GM21619 (cell line): ENCODE data around the gene TFEB.

Experiments
- ATAC-seq: cut with Tn5 transposase; IDR thresholded peaks from one replicate; pipeline ENCODE4 v1.9.1; 2021; ENCODE audit not compliant: unreplicated experiment

Gene TFEB

GRCh38 chr6:41677124-41677921, 58.1 kb downstream of the TFEB start:
- ATAC-seq: no peak

GRCh38 chr6:41676431-41676830, 59.0 kb downstream of the TFEB start:
- ATAC-seq: no peak

- ATAC-seq: no peak
Observed at GRCh38 chr6:41675992-41676391, 59.4 kb downstream of the TFEB start.

GRCh38 chr6:41675176-41675775, 60.1 kb downstream of the TFEB start:
- no peak for ATAC-seq

GRCh38 chr6:41674231-41675000, 61.0 kb downstream of the TFEB start:
- no peak for ATAC-seq

- no peak for ATAC-seq
Observed at GRCh38 chr6:41673704-41674000, 61.8 kb downstream of the TFEB start.

- no peak for ATAC-seq
Observed at GRCh38 chr6:41672816-41673703, 62.3 kb downstream of the TFEB start.

GRCh38 chr6:41672016-41672415, 63.4 kb downstream of the TFEB start:
- ATAC-seq: no peak

- ATAC-seq: no peak
Observed at GRCh38 chr6:41671376-41671775, 64.0 kb downstream of the TFEB start.

GRCh38 chr6:41670703-41671360, 64.6 kb downstream of the TFEB start:
- no peak for ATAC-seq

GRCh38 chr6:41668968-41669367, 66.4 kb downstream of the TFEB start:
- no peak for ATAC-seq

- no peak for ATAC-seq
Observed at GRCh38 chr6:41667195-41667594, 68.2 kb downstream of the TFEB start.

- ATAC-seq: no peak
Observed at GRCh38 chr6:41664271-41664670, 71.1 kb downstream of the TFEB start.

- no peak for ATAC-seq
Observed at GRCh38 chr6:41663568-41663967, 71.8 kb downstream of the TFEB start.

GRCh38 chr6:41659935-41660334, 75.5 kb downstream of the TFEB start:
- ATAC-seq: no peak

- no peak for ATAC-seq
Observed at GRCh38 chr6:41658636-41659035, 76.8 kb downstream of the TFEB start.

- ATAC-seq: no peak
Observed at GRCh38 chr6:41657131-41658094, 78.0 kb downstream of the TFEB start.

- no peak for ATAC-seq
Observed at GRCh38 chr6:41656002-41656691, 79.3 kb downstream of the TFEB start.

- ATAC-seq: no peak
Observed at GRCh38 chr6:41655646-41656001, 79.8 kb downstream of the TFEB start.
